HG03469 (cell line): ENCODE measurements around the gene PDE8A.

Experiments
- ATAC-seq: cut with Tn5 transposase; IDR thresholded peaks from one replicate; pipeline ENCODE4 v1.9.1; 2021; ENCODE audit warnings: mild to moderate bottlenecking, moderate library complexity, moderate number of reproducible peaks; ENCODE audit not compliant: unreplicated experiment

Gene PDE8A

GRCh38 chr15:84981711-84982300 is at the start of gene PDE8A:
PDE8A (plus strand) TSS chr15:84981856; CDS start chr15:84982163, 307 bp downstream.
- ATAC-seq = peak; percentile 10

- no peak for ATAC-seq
These were observed 46.5 kb upstream of the PDE8A start for GRCh38 chr15:84934942-84935729.

GRCh38 chr15:84937144-84937543 is 44.5 kb upstream of the PDE8A start:
- ATAC-seq = no peak

- ATAC-seq = no peak
These were observed 42.9 kb upstream of the PDE8A start for GRCh38 chr15:84938726-84939125.

GRCh38 chr15:84940399-84940798 is 41.3 kb upstream of the PDE8A start:
- no peak for ATAC-seq

- ATAC-seq = no peak
These were observed 39.2 kb upstream of the PDE8A start for GRCh38 chr15:84942456-84942855.

GRCh38 chr15:84944311-84944710 is 37.3 kb upstream of the PDE8A start:
- no peak for ATAC-seq

- ATAC-seq = no peak
These were observed 36.8 kb upstream of the PDE8A start for GRCh38 chr15:84944861-84945260.

- no peak for ATAC-seq
These were observed 34.7 kb upstream of the PDE8A start for GRCh38 chr15:84946772-84947489.

- no peak for ATAC-seq
These were observed 33.5 kb upstream of the PDE8A start for GRCh38 chr15:84947947-84948830.

GRCh38 chr15:84949043-84949442 is 32.6 kb upstream of the PDE8A start:
- no peak for ATAC-seq

- no peak for ATAC-seq
These were observed 31.6 kb upstream of the PDE8A start for GRCh38 chr15:84949845-84950569.

- no peak for ATAC-seq
These were observed 31.0 kb upstream of the PDE8A start for GRCh38 chr15:84950570-84951111.

- no peak for ATAC-seq
These were observed 29.9 kb upstream of the PDE8A start for GRCh38 chr15:84951736-84952135.

- ATAC-seq = no peak
These were observed 28.5 kb upstream of the PDE8A start for GRCh38 chr15:84953136-84953535.

- ATAC-seq = no peak
These were observed 27.9 kb upstream of the PDE8A start for GRCh38 chr15:84953726-84954125.

- ATAC-seq = no peak
These were observed 26.4 kb upstream of the PDE8A start for GRCh38 chr15:84955089-84955848.

GRCh38 chr15:84956199-84956598 is 25.5 kb upstream of the PDE8A start:
- ATAC-seq = no peak
